ENCODE results near the gene CIAO2B. TPM values are rescaled to one million over a fixed set of nuclear protein-coding genes. Genes with fewer than 3 reads are reported as not detected.

Gene CIAO2B
- total and polyA plus RNA-seq, 9 donors: 40.1 to 150 (median 66.7) TPM

- Histone ChIP-seq H3K27me3 (no peaks in the 10 kb centered on the region), H3K36me3 (no peaks in the 10 kb centered on the region), H3K4me1 (ENCODE audit: insufficient read depth) (peaks cover 3% of the 10 kb centered on the region), H3K9me3 (no peaks in the 10 kb centered on the region), H3K27ac (no peak overlapping the region), H3K4me3 (no peak overlapping the region)
- intact Hi-C loops (cut with DNase I): no loop called here
- WGBS, 3 donors: 85 to 88% (median 88%) methylated on average over 6 of the region's 6 CpGs
- TF ChIP-seq CTCF (IDR thresholded peaks at IDR 0.05): no peak
- no peak for TF ChIP-seq EP300 (IDR thresholded peaks at IDR 0.05)
- no peak for TF ChIP-seq POLR2A (IDR thresholded peaks at IDR 0.05)
- DNase-seq: no peak
Observed at GRCh38 chr16:66918355-66918754, 15.8 kb downstream of the CIAO2B start.

- 84 to 85% (median 85%) methylated on average over 9 of the region's 9 CpGs for WGBS, 3 donors
- Histone ChIP-seq H3K27ac (no peak overlapping the region), H3K9me3 (no peaks in the 10 kb centered on the region), H3K36me3 (no peaks in the 10 kb centered on the region), H3K4me1 (ENCODE audit: insufficient read depth) (no peaks in the 10 kb centered on the region), H3K27me3 (no peaks in the 10 kb centered on the region), H3K4me3 (no peak overlapping the region)
- no peak for DNase-seq
- intact Hi-C loops (cut with DNase I): no loop called here
- no peak for TF ChIP-seq POLR2A (IDR thresholded peaks at IDR 0.05)
- no peak for TF ChIP-seq EP300 (IDR thresholded peaks at IDR 0.05)
- no peak for TF ChIP-seq CTCF (IDR thresholded peaks at IDR 0.05)
Observed at GRCh38 chr16:66917741-66918140, 16.5 kb downstream of the CIAO2B start.

GRCh38 chr16:66916518-66916917 lies 17.7 kb downstream of the CIAO2B start:
- 82 to 89% (median 86%) methylated on average over 6 of the region's 6 CpGs for WGBS, 3 donors
- intact Hi-C loops (cut with DNase I): no loop called here
- Histone ChIP-seq H3K27ac (no peak overlapping the region), H3K9me3 (no peaks in the 10 kb centered on the region), H3K4me3 (no peak overlapping the region), H3K4me1 (ENCODE audit: insufficient read depth) (no peaks in the 10 kb centered on the region), H3K36me3 (no peaks in the 10 kb centered on the region), H3K27me3 (no peaks in the 10 kb centered on the region)
- DNase-seq: no peak
- TF ChIP-seq POLR2A (IDR thresholded peaks at IDR 0.05) (no peak), EP300 (IDR thresholded peaks at IDR 0.05) (no peak), CTCF (IDR thresholded peaks at IDR 0.05) (no peak)

GRCh38 chr16:66915041-66915440 lies 19.2 kb downstream of the CIAO2B start:
- no peaks in the 10 kb centered on the region for H3K9me3 ChIP-seq
- no peak overlapping the region for H3K27ac ChIP-seq
- no peaks in the 10 kb centered on the region for H3K36me3 ChIP-seq
- no peak for DNase-seq
- 20 to 38% (median 31%) methylated on average over 7 of the region's 7 CpGs for WGBS, 3 donors
- H3K27me3 ChIP-seq: no peaks in the 10 kb centered on the region
- no peak overlapping the region for H3K4me3 ChIP-seq
- intact Hi-C loops (cut with DNase I): no loop called here
- TF ChIP-seq CTCF (IDR thresholded peaks at IDR 0.05) (no peak), POLR2A (IDR thresholded peaks at IDR 0.05) (no peak), EP300 (IDR thresholded peaks at IDR 0.05) (no peak)
- no peaks in the 10 kb centered on the region for H3K4me1 ChIP-seq (ENCODE audit: insufficient read depth)

GRCh38 chr16:66914541-66914940 lies 19.7 kb downstream of the CIAO2B start:
- intact Hi-C loops (cut with DNase I): no loop called here
- no peaks in the 10 kb centered on the region for H3K36me3 ChIP-seq
- no peak for TF ChIP-seq EP300 (IDR thresholded peaks at IDR 0.05)
- no peak for TF ChIP-seq POLR2A (IDR thresholded peaks at IDR 0.05)
- TF ChIP-seq CTCF (IDR thresholded peaks at IDR 0.05): no peak
- WGBS, 3 donors: 95 to 97% (median 97%) methylated on average over 7 of the region's 7 CpGs
- no peaks in the 10 kb centered on the region for H3K27me3 ChIP-seq
- no peak for DNase-seq
- H3K4me1 ChIP-seq (ENCODE audit: insufficient read depth): no peaks in the 10 kb centered on the region
- H3K9me3 ChIP-seq: no peaks in the 10 kb centered on the region
- no peak overlapping the region for H3K27ac ChIP-seq
- H3K4me3 ChIP-seq: no peak overlapping the region

Data from ovary (tissue), 9 donors.